ENCODE measurements around the gene SS18.
"Not testable (repeated sequence)": the region's sequence is repeated elsewhere in the genome, so short reads cannot be mapped to it uniquely, and the experiment has no call there.

The SS18 gene

GRCh38 chr18:26090130-26091046, at the start of gene SS18:
TSS of gene SS18 (minus strand) at chr18:26090613. CDS start at chr18:26090569, 44 bp downstream.
- peak within 1 kb of the TSS; percentile 97 for H3K9ac ChIP-seq (ENCODE audit: low read length)
- no peaks in the 10 kb centered on the region for H3K9me3 ChIP-seq (ENCODE audit: control insufficient read depth, insufficient read depth, low read depth, low read length)
- H3K27ac ChIP-seq (ENCODE audit: low read depth, low read length) = peak within 1 kb of the TSS; percentile 99
- H3K27me3 ChIP-seq (ENCODE audit: control insufficient read depth, insufficient read depth, low read length) = no peaks in the 10 kb centered on the region
- H3K4me3 ChIP-seq (ENCODE audit: low read depth, low read length) = peak within 1 kb of the TSS; percentile 77
- peaks cover 8% of the 10 kb centered on the region; the same call in 1 of the 2 replicates for H3K4me1 ChIP-seq (ENCODE audit: control insufficient read depth, insufficient read depth, low read length)
- H3K36me3 ChIP-seq (ENCODE audit: control insufficient read depth, insufficient read depth, low read length) = peaks cover 22% of the 10 kb centered on the region

- Histone ChIP-seq H3K4me3 (ENCODE audit: low read depth, low read length) (no peak overlapping the region), H3K27ac (ENCODE audit: low read depth, low read length) (no peak overlapping the region), H3K36me3 (ENCODE audit: control insufficient read depth, insufficient read depth, low read length) (no peaks in the 10 kb centered on the region), H3K27me3 (ENCODE audit: control insufficient read depth, insufficient read depth, low read length) (peaks cover 10% of the 10 kb centered on the region; the same call in 1 of the 2 replicates), H3K4me1 (ENCODE audit: control insufficient read depth, insufficient read depth, low read length) (peaks cover 4% of the 10 kb centered on the region; the same call in 1 of the 2 replicates), H3K9ac (ENCODE audit: low read length) (no peak overlapping the region), H3K9me3 (ENCODE audit: control insufficient read depth, insufficient read depth, low read depth, low read length) (no peaks in the 10 kb centered on the region)
Observed at GRCh38 chr18:26135548-26135947, 45.1 kb upstream of the SS18 start.

DNA sequence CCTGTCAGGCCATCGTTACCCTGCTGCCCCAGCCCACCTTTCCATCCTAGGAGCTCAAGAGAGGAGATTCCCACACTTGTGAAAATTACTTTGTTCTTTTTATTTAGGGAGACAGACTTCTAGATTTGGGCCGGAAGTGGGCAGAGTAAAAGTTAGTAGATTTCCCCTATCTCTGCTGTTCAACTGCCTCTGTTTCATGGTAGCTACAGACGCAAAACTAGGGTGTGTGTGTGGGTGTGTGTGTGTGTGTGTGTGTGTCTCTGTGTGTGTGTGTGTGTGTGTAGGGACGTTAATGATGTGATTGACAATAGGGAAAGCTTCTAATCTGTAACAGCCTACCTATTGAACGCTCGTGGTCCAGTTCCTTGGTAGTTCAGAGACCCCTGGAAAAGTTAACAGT, 43.7 kb upstream of the SS18 start:
- peak overlapping the region; percentile 31; the same call in 1 of the 2 replicates for H3K4me3 ChIP-seq (ENCODE audit: low read depth, low read length)

DNA sequence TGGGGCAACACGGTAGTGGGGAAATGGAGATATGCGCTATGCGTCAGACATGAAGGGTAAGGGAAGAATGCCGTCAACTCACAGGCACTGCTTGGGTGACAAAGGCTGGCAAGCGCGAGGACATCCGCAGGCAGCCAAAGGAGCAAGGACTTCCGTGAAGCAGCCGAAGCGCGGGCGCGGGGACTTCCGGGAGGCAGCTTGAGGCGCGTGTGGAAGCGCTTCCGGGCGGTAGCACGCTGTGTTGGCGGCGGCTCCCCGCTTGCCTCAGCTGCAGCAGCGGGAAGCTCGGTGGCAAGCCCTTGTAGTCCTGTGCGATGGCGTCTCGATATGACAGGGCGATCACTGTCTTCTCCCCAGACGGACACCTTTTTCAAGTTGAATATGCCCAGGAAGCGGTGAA, 43.2 kb upstream of the SS18 start, which contains the start of gene PSMA8:
TSS of gene PSMA8 (plus strand) at position 218 of the 400 bp plus-strand sequence. CDS start at position 315, 97 bp downstream.
- Histone ChIP-seq H3K27ac (ENCODE audit: low read depth, low read length) (no peak within 1 kb of the TSS), H3K9me3 (ENCODE audit: control insufficient read depth, insufficient read depth, low read depth, low read length) (no peaks in the 10 kb centered on the region), H3K4me1 (ENCODE audit: control insufficient read depth, insufficient read depth, low read length) (peaks cover 4% of the 10 kb centered on the region; the same call in 1 of the 2 replicates), H3K9ac (ENCODE audit: low read length) (no peak within 1 kb of the TSS), H3K27me3 (ENCODE audit: control insufficient read depth, insufficient read depth, low read length) (peaks cover 10% of the 10 kb centered on the region; the same call in 1 of the 2 replicates), H3K4me3 (ENCODE audit: low read depth, low read length) (peak within 1 kb of the TSS; percentile 31; the same call in 1 of the 2 replicates), H3K36me3 (ENCODE audit: control insufficient read depth, insufficient read depth, low read length) (no peaks in the 10 kb centered on the region)

More for the DNA sequence above, 43.7 kb upstream of the SS18 start:
- H3K9ac ChIP-seq (ENCODE audit: low read length) = no peak overlapping the region
- no peaks in the 10 kb centered on the region for H3K9me3 ChIP-seq (ENCODE audit: control insufficient read depth, insufficient read depth, low read depth, low read length)
- peaks cover 10% of the 10 kb centered on the region; the same call in 1 of the 2 replicates for H3K27me3 ChIP-seq (ENCODE audit: control insufficient read depth, insufficient read depth, low read length)
- H3K4me1 ChIP-seq (ENCODE audit: control insufficient read depth, insufficient read depth, low read length) = peaks cover 4% of the 10 kb centered on the region; the same call in 1 of the 2 replicates
- H3K36me3 ChIP-seq (ENCODE audit: control insufficient read depth, insufficient read depth, low read length) = no peaks in the 10 kb centered on the region
- no peak overlapping the region for H3K27ac ChIP-seq (ENCODE audit: low read depth, low read length)

DNA sequence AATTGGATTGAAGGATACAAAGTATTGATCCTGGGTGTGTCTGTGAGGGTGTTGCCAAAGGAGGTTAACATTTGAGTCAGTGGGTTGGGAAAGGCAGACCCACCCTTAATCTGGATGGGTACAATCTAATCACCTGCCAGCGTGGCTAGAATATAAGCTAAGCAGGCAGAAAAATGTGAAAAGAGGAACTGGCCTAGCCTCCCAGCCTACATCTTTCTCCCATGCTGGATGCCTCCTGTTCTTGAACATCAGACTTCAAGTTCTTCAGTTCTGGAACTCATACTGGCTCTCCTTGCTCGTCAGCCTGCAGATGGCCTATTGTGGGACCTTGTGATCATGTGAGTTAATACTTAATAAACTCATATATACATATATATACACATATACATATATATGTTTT, 37.8 kb upstream of the SS18 start:
- not testable (repeated sequence) for H3K4me1 ChIP-seq (ENCODE audit: control insufficient read depth, insufficient read depth, low read length); H3K4me3 ChIP-seq (ENCODE audit: low read depth, low read length); H3K27ac ChIP-seq (ENCODE audit: low read depth, low read length); H3K27me3 ChIP-seq (ENCODE audit: control insufficient read depth, insufficient read depth, low read length); H3K9me3 ChIP-seq (ENCODE audit: control insufficient read depth, insufficient read depth, low read depth, low read length); H3K36me3 ChIP-seq (ENCODE audit: control insufficient read depth, insufficient read depth, low read length); H3K9ac ChIP-seq (ENCODE audit: low read length)

- H3K4me3 ChIP-seq (ENCODE audit: low read depth, low read length) = no peak overlapping the region
- no peaks in the 10 kb centered on the region for H3K9me3 ChIP-seq (ENCODE audit: control insufficient read depth, insufficient read depth, low read depth, low read length)
- H3K27ac ChIP-seq (ENCODE audit: low read depth, low read length) = no peak overlapping the region
- no peaks in the 10 kb centered on the region for H3K36me3 ChIP-seq (ENCODE audit: control insufficient read depth, insufficient read depth, low read length)
- no peaks in the 10 kb centered on the region for H3K27me3 ChIP-seq (ENCODE audit: control insufficient read depth, insufficient read depth, low read length)
- H3K4me1 ChIP-seq (ENCODE audit: control insufficient read depth, insufficient read depth, low read length) = no peaks in the 10 kb centered on the region
- H3K9ac ChIP-seq (ENCODE audit: low read length) = no peak overlapping the region
Observed at GRCh38 chr18:26127786-26128185, 37.4 kb upstream of the SS18 start.

DNA sequence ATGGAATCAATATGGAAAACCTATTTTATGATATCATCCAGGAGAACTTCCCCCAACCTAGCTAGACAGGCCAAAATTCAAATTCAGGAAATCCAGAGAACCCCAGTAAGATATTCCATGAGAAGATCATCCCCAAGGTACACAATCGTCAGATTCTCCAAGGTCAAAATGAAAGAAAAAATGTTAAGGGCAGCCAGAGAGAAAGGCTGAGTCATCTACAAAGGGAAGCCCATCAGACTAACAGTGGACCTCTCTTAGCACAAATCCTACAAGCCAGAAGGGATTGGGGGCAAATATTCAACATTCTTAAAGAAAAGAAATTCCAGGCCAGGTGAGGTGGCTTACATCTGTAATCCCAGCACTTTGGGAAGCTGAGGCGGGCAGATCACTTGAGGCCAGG, 31.6 kb upstream of the SS18 start:
- H3K36me3 ChIP-seq (ENCODE audit: control insufficient read depth, insufficient read depth, low read length); H3K27ac ChIP-seq (ENCODE audit: low read depth, low read length); H3K9me3 ChIP-seq (ENCODE audit: control insufficient read depth, insufficient read depth, low read depth, low read length); H3K9ac ChIP-seq (ENCODE audit: low read length); H3K27me3 ChIP-seq (ENCODE audit: control insufficient read depth, insufficient read depth, low read length); H3K4me1 ChIP-seq (ENCODE audit: control insufficient read depth, insufficient read depth, low read length); H3K4me3 ChIP-seq (ENCODE audit: low read depth, low read length): not testable (repeated sequence)

- Histone ChIP-seq H3K27ac (ENCODE audit: low read depth, low read length) (no peak overlapping the region), H3K9me3 (ENCODE audit: control insufficient read depth, insufficient read depth, low read depth, low read length) (peaks cover 9% of the 10 kb centered on the region; the same call in 1 of the 2 replicates), H3K4me3 (ENCODE audit: low read depth, low read length) (no peak overlapping the region), H3K27me3 (ENCODE audit: control insufficient read depth, insufficient read depth, low read length) (no peaks in the 10 kb centered on the region), H3K9ac (ENCODE audit: low read length) (no peak overlapping the region), H3K36me3 (ENCODE audit: control insufficient read depth, insufficient read depth, low read length) (no peaks in the 10 kb centered on the region), H3K4me1 (ENCODE audit: control insufficient read depth, insufficient read depth, low read length) (no peaks in the 10 kb centered on the region)
Observed at GRCh38 chr18:26121476-26121875, 31.1 kb upstream of the SS18 start.

GRCh38 chr18:26119246-26119645, 28.8 kb upstream of the SS18 start:
- H3K27me3 ChIP-seq (ENCODE audit: control insufficient read depth, insufficient read depth, low read length) = no peaks in the 10 kb centered on the region
- H3K9me3 ChIP-seq (ENCODE audit: control insufficient read depth, insufficient read depth, low read depth, low read length) = peaks cover 9% of the 10 kb centered on the region; the same call in 1 of the 2 replicates
- H3K27ac ChIP-seq (ENCODE audit: low read depth, low read length) = no peak overlapping the region
- no peaks in the 10 kb centered on the region for H3K4me1 ChIP-seq (ENCODE audit: control insufficient read depth, insufficient read depth, low read length)
- no peak overlapping the region for H3K4me3 ChIP-seq (ENCODE audit: low read depth, low read length)
- H3K9ac ChIP-seq (ENCODE audit: low read length) = no peak overlapping the region
- no peaks in the 10 kb centered on the region for H3K36me3 ChIP-seq (ENCODE audit: control insufficient read depth, insufficient read depth, low read length)

GRCh38 chr18:26104035-26104434, 13.6 kb upstream of the SS18 start:
- Histone ChIP-seq H3K27ac (ENCODE audit: low read depth, low read length) (no peak overlapping the region), H3K4me1 (ENCODE audit: control insufficient read depth, insufficient read depth, low read length) (no peaks in the 10 kb centered on the region), H3K27me3 (ENCODE audit: control insufficient read depth, insufficient read depth, low read length) (no peaks in the 10 kb centered on the region), H3K9me3 (ENCODE audit: control insufficient read depth, insufficient read depth, low read depth, low read length) (no peaks in the 10 kb centered on the region), H3K4me3 (ENCODE audit: low read depth, low read length) (no peak overlapping the region), H3K36me3 (ENCODE audit: control insufficient read depth, insufficient read depth, low read length) (no peaks in the 10 kb centered on the region), H3K9ac (ENCODE audit: low read length) (no peak overlapping the region)

- no peaks in the 10 kb centered on the region for H3K4me1 ChIP-seq (ENCODE audit: control insufficient read depth, insufficient read depth, low read length)
- H3K36me3 ChIP-seq (ENCODE audit: control insufficient read depth, insufficient read depth, low read length) = no peaks in the 10 kb centered on the region
- H3K27me3 ChIP-seq (ENCODE audit: control insufficient read depth, insufficient read depth, low read length) = no peaks in the 10 kb centered on the region
- no peak overlapping the region for H3K27ac ChIP-seq (ENCODE audit: low read depth, low read length)
- no peaks in the 10 kb centered on the region for H3K9me3 ChIP-seq (ENCODE audit: control insufficient read depth, insufficient read depth, low read depth, low read length)
- H3K4me3 ChIP-seq (ENCODE audit: low read depth, low read length) = no peak overlapping the region
- H3K9ac ChIP-seq (ENCODE audit: low read length) = no peak overlapping the region
Observed at GRCh38 chr18:26103579-26103978, 13.2 kb upstream of the SS18 start.
